Muscle of back (tissue), 11 donors: ENCODE data around the gene ACSS1. TPM values are rescaled to one million over a fixed set of nuclear protein-coding genes. Genes with fewer than 3 reads are reported as not detected.
A peak's percentile ranks its signal among the peaks of the same experiment; 100 is the strongest.

Experiments used
- DNase-seq, 3 donors: peaks; one replicate each; pipeline versions ENCODE4 v3.0.0 to v3.0.0-alpha.2; 2013
- polyA plus RNA-seq, 10 donors: library from polyadenylated mRNA; unstranded; fragments of 120-200 nt; gene quantifications; one replicate each; pipeline ENCODE4 v1.2.1, GENCODE V29; 2013; ENCODE audit not compliant: insufficient read length in 10 of 10

The ACSS1 gene
- polyA plus RNA-seq, 10 donors, result 16.3 to 30.2 (median 18.9) TPM

DNA sequence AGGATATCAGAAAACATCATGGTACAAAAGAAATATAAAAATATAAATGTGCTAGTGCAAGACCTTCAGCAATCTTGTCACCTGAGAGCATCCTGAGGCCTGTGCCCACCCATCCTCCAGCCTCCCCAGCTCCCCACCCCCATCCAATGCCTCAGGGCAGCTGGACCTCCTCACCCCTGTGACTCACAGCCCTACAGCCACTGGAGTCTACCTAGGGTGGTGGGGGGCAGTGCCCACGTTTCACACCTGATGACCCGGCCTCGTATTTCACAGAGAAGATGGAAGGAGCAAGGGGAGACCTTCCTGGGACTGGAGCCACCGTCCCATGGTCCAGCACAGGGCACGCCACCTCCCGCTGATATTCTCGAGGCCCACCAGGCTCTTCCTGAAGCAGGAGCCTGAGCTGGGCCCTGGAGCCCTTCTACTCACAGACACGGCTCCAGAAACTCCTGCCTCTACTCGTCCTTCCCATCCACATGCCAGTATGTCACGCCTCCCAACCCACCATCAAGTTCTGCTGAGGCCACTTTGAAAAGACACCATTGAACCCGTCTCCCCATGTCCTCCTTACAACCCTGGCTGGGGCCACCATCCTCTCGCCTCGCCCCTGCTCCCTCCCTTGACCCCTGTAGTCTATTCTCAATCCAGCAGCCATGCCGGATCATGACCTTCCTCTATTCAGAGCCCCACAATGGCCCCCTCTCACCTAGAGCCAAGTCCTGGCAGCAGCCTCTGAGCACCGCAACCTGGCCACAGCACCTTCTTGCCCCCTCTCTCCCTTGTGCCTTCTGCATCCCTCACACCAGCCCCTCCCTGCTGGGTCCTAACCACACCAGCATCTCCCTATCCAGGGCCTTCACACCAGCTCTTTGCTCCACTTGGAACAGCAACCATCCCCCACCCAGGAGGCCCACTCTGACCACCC is 78.6 kb downstream of the ACSS1 start:
- no peak for DNase-seq

DNA sequence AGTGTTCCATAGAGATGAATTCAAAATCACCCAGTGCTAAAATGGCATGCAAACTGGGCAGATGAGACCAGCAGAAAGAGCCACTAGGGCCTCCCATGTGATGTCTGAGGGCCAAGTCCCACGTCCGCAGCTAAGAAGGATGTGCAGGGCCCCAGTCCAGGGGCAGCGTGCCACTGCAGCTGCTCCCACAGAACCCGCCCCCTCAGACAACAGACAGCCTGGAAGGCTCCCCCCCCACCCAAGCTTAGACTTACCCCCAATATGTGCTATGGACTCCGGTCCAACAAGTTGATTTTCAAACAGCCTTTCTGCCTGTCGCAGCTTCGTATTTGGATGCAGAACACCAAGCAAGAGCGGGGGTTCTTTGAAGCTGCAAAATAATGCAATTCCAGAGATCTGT is 79.4 kb downstream of the ACSS1 start:
- peak; percentile 27 to 66 (median 38) for DNase-seq

DNA sequence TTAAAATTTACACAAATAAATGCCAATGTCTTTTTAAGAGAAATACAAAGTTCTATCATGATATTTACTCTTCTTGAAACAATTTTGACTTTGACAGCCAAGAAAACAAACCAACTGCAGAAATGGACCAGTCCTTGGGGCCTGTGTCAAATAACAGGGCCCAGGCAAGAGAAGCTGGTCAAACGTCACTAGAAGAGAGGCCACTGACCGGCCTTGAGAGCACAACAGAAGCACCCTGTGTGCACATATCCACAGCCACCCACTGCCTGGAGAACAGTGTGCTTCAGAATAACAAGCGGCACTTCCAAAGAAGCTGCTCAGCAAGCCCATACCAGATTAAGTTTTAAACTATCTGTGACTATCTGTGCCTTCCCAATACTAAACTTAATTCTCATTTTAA is 80.1 kb downstream of the ACSS1 start:
- no peak for DNase-seq

DNA sequence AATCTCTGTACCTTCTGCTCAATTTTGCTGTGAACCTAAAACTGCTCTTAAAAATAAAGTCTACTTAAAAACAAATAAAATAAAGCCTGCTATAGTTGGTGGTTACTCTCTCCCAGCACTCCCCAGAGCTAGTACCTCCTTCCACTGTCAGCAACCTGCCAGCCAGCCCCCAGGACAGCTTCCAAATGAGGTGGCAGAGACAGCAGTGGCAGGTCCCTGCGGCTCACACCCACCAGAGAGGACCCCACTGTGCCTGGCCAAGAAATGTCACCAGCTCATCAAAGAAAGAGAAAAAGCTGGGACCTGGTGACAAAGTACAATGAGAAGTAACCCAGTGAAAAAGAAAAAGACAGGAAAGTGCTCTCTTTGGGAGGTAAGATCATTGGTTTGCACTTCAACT is 80.6 kb downstream of the ACSS1 start:
- DNase-seq, result no peak

DNA sequence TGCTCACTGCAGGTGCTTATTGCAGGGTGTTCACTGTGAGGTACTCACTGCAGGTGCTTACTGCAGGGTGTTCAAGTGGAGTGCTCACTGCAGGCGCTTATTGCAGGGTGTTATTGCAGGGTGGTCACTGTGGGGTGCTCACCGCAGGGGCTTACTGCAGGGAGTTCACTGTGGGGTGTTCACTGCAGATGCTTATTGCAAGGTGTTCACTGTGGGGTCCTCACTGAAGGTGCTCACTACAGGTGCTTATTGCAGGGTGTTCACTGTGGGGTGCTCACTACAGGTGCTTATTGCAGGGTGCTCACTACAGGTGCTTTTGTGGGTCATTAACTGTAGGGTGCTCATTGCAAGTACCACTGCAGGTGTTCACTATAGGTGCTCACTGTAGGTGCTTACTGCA is 85.6 kb downstream of the ACSS1 start:
- DNase-seq, result no peak

DNA sequence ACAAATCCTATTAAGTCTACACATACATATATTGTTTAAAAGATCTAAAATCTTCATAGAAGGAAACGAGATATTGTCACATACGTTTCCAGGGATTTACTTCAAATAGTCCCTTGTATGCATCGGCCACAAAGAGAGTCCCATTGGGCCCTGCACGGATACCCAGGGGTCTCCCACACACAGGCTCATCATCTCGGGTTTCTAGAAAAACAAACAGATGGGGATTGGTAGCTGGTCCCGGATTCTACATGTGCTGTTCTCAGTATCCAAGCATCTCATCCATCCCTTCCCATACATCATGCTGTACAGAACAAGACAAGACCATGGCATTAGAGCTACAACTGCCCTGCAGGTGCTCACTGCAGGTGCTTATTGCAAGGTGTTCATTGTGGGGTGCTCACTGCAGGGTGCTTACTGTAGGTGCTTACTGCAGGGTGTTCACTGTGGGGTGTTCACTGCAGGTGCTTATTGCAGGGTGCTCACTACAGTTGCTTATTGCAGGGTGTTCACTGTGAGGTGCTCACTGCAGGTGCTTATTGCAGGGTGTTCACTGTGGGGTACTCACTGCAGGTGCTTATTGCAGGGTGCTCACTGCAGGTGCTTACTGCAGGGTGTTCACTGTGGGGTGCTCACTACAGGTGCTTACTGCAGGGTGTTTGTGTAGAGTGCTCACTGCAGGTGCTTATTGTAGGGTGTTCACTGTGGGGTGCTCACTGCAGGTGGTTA is 86.4 kb downstream of the ACSS1 start:
- no peak for DNase-seq

DNA sequence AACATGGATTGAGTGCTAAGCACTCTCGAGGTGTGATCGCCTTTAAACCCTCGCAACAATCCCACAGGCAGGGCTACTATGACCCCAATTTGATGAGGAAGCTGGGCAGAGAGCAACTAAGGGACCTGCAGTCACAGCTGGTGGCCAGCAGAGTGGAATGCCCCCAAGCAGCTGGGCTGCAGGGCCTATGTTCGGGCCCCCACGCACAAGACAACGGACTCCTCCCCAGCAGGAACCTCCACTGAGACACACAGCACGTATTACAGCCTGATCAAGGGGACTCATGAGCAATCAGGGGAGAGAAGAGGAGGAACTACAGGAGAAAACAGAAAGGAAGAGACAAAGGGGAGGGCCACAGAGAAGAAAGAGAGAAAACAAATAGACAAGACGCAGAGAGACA is 87.2 kb downstream of the ACSS1 start:
- no peak for DNase-seq

DNA sequence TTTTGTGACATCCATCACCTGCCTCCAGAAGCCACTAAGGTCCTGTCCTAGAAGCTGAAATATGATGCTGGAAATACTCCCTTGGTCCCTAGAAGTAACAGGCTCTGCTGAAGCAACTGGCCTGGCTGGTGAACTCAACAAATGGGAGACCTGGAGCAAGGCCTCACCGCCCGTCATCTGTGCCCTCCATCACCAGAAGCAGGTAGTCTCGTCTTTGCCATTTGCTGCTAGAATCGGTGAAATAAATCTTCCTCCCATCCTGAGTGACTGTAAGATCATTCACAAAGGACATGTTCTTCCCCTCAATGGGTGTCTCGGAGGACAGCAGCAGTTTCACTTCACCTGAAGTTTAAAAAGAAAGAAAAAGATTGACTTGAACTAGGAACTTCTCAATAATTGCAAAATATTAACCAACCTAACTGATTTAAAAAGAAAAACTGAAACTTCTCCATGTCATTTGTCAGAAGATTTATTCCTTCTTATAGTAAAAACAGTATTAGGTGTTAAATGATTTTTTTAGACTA is 87.8 kb downstream of the ACSS1 start:
- DNase-seq, result no peak

DNA sequence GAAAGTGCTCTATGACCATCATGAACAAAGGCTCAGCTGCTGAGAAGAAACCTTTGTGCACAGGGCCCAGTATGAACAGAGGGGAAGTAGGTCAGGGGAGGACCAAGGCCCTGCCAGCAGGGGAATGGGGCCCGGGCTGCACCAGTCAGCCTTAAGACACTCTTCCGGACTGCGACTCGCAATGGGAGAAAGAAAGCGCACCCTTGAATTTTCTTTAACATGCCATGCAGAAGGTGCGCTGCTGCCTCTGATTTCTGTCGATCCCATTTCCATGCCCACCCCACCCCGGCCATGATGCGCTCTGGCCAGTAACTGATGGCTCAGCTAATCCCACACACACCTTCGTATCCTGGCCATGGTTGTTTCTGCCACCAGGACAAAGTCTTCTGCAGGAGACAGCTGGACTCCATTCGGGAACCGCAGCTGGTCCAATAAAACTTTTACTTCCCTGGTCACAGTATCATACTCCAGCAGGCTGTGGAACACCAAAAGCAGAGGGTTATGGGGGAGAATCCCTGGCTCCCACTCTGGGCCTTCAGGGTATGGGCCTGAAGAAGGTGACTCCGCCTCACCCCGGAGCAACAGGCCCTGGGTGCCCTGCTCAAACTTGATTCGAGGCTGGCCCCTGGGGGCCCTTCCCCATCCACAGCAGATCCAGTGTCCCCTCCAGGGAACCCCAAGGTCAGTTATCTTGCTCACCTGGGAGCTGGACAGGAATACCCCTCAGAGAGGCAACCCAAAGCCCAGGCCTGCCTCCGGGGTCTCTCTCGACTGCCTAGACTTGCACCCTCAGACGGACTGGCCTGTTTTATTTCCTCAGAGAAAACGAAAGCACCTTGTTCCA is 88.5 kb downstream of the ACSS1 start:
- DNase-seq, result no peak

DNA sequence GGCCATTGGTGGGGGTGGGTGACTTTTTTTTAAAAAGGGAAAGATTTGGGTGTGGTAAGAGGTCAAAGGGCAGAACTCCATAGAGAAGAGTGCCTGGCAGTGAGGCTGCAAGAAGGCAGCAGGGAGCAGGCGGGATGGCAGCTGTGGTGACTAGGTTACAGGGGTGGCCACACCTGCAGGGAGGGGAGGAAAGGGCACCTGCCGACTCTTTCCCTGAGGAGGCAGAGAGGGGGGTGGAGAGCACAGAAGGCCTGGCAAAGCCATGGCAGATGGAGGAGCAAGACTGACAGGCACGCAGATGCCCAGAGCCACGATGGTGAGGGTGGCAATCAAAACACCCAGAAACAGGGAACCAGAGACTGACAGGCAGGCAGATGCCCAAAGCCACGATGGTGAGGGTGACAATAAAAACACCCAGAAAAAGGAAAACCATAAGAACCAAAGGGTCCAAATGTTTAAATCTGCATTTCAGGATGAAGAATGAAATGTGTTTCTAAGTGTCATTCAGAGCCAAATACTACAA is 89.6 kb downstream of the ACSS1 start:
- DNase-seq, result no peak

DNA sequence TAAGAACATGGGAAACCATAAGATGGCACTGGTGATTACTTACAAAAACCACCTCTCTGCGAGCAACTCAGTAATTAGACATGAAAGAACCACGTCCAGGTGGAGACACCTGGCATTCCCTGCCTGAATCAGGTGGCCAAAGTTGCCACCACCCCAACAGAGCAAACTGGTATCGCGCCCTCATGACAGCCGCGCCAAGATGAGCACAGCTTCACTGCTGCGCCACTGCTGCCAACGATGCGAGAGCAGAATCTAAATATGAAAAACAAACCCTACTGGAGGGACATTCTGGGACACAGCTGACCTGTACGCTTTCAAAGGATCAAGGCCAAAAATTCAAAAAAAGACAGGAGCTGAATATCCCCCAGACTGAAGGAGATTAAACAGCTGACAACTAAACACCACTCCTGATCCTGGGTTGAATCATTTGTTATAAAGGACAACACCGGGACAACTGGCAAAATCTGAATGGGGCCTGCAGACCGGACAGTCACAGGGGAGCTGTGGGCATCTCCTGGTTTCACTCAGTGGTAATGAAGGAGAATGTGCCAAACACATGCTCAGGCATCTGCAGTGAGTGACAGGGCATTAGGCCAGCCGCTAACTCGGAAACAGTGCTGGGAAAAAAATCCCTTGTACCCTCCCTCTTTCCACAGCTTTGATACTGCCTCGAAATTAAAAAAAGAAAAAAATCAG is 91.5 kb downstream of the ACSS1 start:
- DNase-seq, result no peak

DNA sequence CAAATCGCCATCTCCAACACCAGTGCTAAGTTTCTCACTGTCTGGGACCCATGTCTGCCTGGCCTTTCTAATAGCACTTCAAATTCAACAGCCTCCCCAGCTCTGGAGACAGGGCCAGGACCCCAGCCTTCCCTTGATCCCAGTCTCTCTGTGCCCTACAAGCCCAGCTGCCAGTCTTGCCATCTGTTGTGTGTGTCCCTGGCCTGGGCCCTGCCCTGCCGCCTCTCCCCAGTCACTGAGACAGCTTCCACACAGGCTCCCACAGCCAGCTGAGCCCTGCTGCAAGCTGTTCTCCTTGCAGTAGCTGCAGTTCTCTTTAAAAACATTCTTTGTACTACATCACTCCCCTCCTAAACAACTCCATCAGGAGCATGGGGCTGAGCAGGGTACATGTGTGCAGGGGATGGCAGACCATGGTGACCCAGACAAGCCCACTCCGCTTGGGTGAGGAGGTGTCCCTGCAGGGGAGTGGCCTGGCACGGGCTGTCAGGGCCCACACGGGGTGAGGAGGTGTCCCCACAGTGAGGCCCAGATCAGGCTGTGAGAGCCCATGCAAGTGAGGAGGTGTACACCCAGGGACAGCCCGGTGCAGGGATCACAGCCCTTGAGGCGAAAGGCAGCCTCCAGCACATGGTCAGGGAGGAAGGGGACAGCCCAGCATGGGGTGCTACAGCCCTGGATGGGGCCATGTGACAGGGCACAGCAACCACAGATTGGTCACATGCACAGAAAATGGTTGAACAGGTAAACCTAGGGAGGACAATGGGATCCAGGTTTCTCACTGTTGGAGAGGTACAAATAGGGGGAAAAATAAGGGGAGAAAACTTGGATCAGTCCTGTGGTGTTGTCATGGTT is 92.6 kb downstream of the ACSS1 start:
- DNase-seq, result peak in 2 of 3 donors; percentile 20 to 40

DNA sequence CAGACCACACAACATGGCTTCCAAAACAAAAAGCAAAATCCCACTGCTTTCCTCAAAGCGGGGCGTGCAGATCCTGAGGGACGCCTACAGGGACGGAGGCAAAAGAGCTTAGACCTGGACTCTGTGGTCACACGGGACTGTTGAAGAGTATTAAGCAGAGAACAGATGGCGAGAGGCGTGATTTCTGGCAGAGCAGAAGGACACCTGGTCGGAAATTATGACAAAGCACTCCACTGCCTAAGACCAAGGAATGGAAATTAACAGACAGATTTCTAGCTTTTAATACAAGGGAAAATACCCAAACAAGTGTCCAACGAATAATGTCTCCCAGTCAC is 93.5 kb downstream of the ACSS1 start:
- DNase-seq, result peak; percentile 75 to 86 (median 76)

DNA sequence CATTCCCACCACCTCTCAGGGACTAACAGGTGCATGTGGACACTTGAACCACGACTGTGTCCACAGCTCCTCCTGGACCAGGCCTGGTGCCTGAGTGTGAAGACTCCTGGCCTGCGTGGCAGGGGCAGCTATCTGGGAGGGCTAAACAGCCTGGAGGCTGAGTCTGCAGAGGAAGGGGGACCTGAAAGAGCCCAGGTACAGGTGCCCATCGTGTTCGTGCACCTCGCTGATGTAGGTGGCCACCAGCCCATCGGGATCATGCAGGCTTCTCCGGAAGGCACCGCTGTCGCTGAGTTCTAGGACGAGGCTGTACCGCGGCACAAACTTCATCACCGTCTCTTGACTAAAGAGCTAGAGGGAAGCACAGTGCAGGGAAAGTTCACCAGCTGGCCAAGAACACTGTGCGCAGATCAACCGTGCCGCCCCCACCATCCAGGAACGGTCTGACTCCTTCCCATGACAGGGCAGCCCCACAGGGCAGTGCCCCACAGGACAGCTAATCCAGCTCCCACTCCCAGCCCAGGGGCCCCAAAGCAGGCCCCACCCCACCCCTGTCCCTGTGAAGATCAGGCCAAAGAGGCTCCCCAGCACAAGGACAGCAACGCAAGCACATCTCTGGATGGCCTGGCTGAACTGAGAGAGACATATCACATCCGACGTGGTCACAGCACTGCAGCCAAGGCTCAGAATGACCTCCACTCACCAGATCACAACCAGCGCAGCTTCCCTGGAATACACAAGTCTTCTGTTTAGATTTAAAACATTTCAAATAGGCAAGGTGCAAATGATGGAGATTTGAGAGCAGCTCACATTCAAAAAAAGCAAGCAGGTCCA is 94.0 kb downstream of the ACSS1 start:
- DNase-seq, result no peak

DNA sequence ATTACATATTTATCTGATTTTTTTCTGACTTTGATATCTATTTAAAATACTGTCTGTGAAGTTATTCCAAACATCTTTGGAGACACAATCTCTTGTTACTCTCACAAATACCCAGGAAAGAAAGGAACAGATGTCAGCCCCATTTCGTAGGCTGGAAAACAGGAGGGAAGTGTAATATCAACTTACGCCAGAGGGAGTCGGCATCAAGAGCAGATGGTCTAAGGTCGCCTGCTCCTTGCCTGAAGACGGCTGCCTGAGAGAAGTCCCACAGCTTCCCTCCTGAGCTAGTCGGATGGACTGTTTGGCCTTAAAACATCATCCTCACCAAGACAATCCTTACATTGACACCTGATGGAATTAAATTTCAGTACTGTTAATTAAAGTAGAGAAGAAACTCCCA is 95.4 kb downstream of the ACSS1 start:
- DNase-seq, result no peak

DNA sequence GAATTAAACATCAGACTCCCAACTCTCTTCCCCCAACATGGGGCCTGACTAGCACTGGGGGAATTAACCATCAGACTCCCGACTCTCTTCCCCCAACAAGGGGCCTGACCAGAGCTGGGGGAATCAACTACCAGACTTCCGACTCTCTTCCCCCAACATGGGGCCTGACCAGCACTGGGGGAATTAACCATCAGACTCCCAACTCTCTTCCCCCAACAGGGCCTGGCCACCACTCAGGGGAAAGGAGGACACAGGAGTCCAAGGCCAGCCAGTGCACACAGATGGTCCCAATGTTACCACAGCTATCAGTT is 95.8 kb downstream of the ACSS1 start:
- no peak for DNase-seq

DNA sequence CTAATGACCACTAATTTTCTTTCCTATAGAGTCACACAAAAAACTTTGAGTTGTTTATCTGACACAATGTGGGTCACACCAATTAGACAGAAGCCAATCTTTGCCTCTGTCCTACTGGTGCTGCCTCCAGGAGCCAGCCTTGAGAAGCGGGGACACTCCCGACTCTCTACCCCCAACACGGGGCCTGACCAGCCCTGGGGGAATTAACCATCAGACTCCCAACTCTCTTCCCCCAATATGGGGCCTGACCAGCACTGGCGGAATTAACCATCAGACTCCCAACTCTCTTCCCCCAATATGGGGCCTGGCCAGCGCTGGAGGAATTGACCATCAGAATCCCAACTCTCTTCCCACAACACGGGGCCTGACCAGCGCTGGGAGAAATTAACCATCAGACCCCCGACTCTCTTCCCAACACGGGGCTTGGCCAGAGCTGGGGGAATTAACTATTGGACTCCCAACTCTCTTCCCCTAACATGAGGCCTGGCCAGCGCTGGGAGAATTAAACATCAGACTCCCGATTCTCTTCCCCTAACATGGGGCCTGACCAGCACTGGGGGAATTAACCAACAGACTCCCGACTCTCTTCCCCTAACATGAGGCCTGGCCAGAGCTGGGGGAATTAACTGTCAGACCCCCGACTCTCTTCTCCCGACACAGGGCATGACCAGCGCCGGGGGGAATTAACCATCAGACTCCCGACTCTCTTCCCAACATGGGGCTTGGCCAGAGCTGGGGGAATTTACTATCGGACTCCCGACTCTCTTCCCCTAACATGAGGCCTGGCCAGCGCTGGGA is 96.4 kb downstream of the ACSS1 start:
- DNase-seq, result no peak

DNA sequence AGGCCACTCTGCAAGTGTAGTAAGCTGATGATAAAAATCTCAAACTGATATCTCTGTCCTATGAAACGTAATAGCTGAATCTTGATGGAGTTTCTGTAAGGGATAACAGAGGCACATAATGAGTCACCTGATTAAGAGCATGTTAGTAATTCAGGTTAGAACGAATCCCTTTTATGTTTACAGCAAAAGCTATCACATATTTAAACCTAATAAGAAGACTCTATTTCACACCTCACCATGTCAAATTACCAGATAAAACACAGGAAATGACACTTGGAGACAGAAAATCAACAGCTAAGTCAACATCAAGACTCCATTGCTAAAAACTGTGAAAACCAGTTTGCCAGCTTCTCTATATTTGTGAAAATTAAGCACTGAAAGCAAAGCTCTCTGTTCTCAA is 97.1 kb downstream of the ACSS1 start:
- no peak for DNase-seq
